OCI-LY1 (cell line): ENCODE results near the gene PTPN11.

Source experiments
- H2AFZ ChIP-seq: fragments of 200-600 bp; sonication (generic), shearing (Covaris generic); 2 replicates; pipeline ENCODE4 v1.6.0; 2014; ENCODE audit warnings: antibody characterized with exemption, mild to moderate bottlenecking, low read length
- H3F3A ChIP-seq: fragments of 200-600 bp; sonication (generic), shearing (Covaris generic); 2 replicates; pipeline ENCODE4 v1.6.0; 2014; ENCODE audit warnings: mild to moderate bottlenecking, antibody characterized with exemption, low read length, moderate library complexity; ENCODE audit not compliant: insufficient read depth
- H3K27ac ChIP-seq: fragments of 200-600 bp; sonication (generic); 2 replicates; pipeline ENCODE4 v1.5.1; 2014; ENCODE audit warnings: low read length, mixed run types, mild to moderate bottlenecking, low read depth; ENCODE audit not compliant: poor library complexity, severe bottlenecking
- H3K27me3 ChIP-seq: fragments of 200-600 bp; sonication (generic); 2 replicates; pipeline ENCODE4 v1.6.0; 2014; ENCODE audit warnings: antibody characterized with exemption, mild to moderate bottlenecking, low read length, moderate library complexity; ENCODE audit not compliant: insufficient read depth
- H3K36me3 ChIP-seq: fragments of 200-600 bp; sonication (generic); 2 replicates; pipeline ENCODE4 v1.6.1; 2014; ENCODE audit warnings: mild to moderate bottlenecking, antibody characterized with exemption, low read length, moderate library complexity, mixed read lengths; ENCODE audit not compliant: insufficient read depth
- H3K4me1 ChIP-seq: fragments of 200-600 bp; sonication (generic); 2 replicates; pipeline ENCODE4 v1.5.1; 2014; ENCODE audit warnings: mild to moderate bottlenecking, low read length, moderate library complexity; ENCODE audit not compliant: insufficient read depth, severe bottlenecking
- H3K4me2 ChIP-seq: fragments of 200-600 bp; sonication (generic), shearing (Covaris generic); 2 replicates; pipeline ENCODE4 v1.6.1; 2014; ENCODE audit warnings: low read length
- H3K4me3 ChIP-seq: fragments of 200-600 bp; sonication (generic); 2 replicates; pipeline ENCODE4 v1.5.1; 2014; ENCODE audit warnings: low read length, low read depth, mild to moderate bottlenecking, mixed read lengths; ENCODE audit not compliant: poor library complexity, severe bottlenecking
- H3K79me2 ChIP-seq: fragments of 200-600 bp; shearing (Covaris generic); 2 replicates; pipeline ENCODE4 v1.6.1; 2016; ENCODE audit warnings: mixed run types, low read length, mixed read lengths; ENCODE audit not compliant: insufficient read depth
- H3K9ac ChIP-seq: fragments of 200-600 bp; sonication (generic), shearing (Covaris generic); 2 replicates; pipeline ENCODE4 v1.6.1; 2014; ENCODE audit warnings: mild to moderate bottlenecking, low read length, mixed read lengths
- H3K9me2 ChIP-seq: fragments of 200-600 bp; sonication (generic), shearing (Covaris generic); 2 replicates; pipeline ENCODE4 v1.6.1; 2014; ENCODE audit warnings: low read depth, mild to moderate bottlenecking, low read length, mixed read lengths
- H3K9me3 ChIP-seq: fragments of 200-600 bp; shearing (Covaris generic); 2 replicates; pipeline ENCODE4 v1.6.1; 2014; ENCODE audit warnings: low read length, mixed read lengths
- H4K20me1 ChIP-seq: fragments of 200-600 bp; sonication (generic), shearing (Covaris generic); 2 replicates; pipeline ENCODE4 v1.6.0; 2016; ENCODE audit warnings: mild to moderate bottlenecking, low read length; ENCODE audit not compliant: insufficient read depth
- CTCF ChIP-seq: fragments of 200-600 bp; sonication (generic), shearing (Covaris generic); IDR thresholded peaks from 2 replicates; pipeline ENCODE4 v1.5.1; 2017; ENCODE audit warnings: mild to moderate bottlenecking, antibody characterized with exemption, low read length, moderate library complexity, mixed read lengths
- EZH2 ChIP-seq: fragments of 200-600 bp; sonication (generic), shearing (Covaris generic); IDR thresholded peaks from 2 replicates; pipeline ENCODE4 v1.8.0; 2017; ENCODE audit warnings: borderline replicate concordance, mixed run types, mild to moderate bottlenecking, antibody characterized with exemption, low read length, moderate library complexity, mixed read lengths

PTPN11 gene

GRCh38 chr12:112536367-112536730, 117.6 kb downstream of the PTPN11 start:
- H3K4me3 ChIP-seq: no peak overlapping the region
- TF ChIP-seq EZH2: no peak
- TF ChIP-seq CTCF: no peak
- no peaks in the 10 kb centered on the region for H3K4me1 ChIP-seq
- no peak overlapping the region for H3K9ac ChIP-seq
- H3K9me2 ChIP-seq: no peaks in the 10 kb centered on the region
- no peaks in the 10 kb centered on the region for H3K27me3 ChIP-seq
- no peak overlapping the region for H3K4me2 ChIP-seq
- H3K36me3 ChIP-seq: no peaks in the 10 kb centered on the region
- no peak overlapping the region for H3K27ac ChIP-seq
- no peaks in the 10 kb centered on the region for H3K9me3 ChIP-seq
- H2AFZ ChIP-seq: no peak overlapping the region
- H3F3A ChIP-seq: no peaks in the 10 kb centered on the region
- no peaks in the 10 kb centered on the region for H4K20me1 ChIP-seq
- H3K79me2 ChIP-seq: no peaks in the 10 kb centered on the region

- no peak overlapping the region for H2AFZ ChIP-seq
- no peaks in the 10 kb centered on the region for H3K4me1 ChIP-seq
- no peak overlapping the region for H3K4me3 ChIP-seq
- H3K27ac ChIP-seq: no peak overlapping the region
- TF ChIP-seq EZH2: no peak
- no peak for TF ChIP-seq CTCF
- H3K9me3 ChIP-seq: no peaks in the 10 kb centered on the region
- no peaks in the 10 kb centered on the region for H3F3A ChIP-seq
- H3K79me2 ChIP-seq: no peaks in the 10 kb centered on the region
- no peaks in the 10 kb centered on the region for H3K27me3 ChIP-seq
- H4K20me1 ChIP-seq: no peaks in the 10 kb centered on the region
- H3K9ac ChIP-seq: no peak overlapping the region
- H3K4me2 ChIP-seq: no peak overlapping the region
- H3K36me3 ChIP-seq: no peaks in the 10 kb centered on the region
- H3K9me2 ChIP-seq: no peaks in the 10 kb centered on the region
Measured at GRCh38 chr12:112537710-112538396, 119.1 kb downstream of the PTPN11 start.

GRCh38 chr12:112538740-112539139, 120.0 kb downstream of the PTPN11 start:
- Histone ChIP-seq H3K4me2 (no peak overlapping the region), H4K20me1 (no peaks in the 10 kb centered on the region), H3K9me3 (no peaks in the 10 kb centered on the region), H2AFZ (no peak overlapping the region), H3K27me3 (no peaks in the 10 kb centered on the region), H3K4me3 (no peak overlapping the region), H3K9me2 (no peaks in the 10 kb centered on the region), H3K36me3 (no peaks in the 10 kb centered on the region), H3K27ac (no peak overlapping the region), H3F3A (no peaks in the 10 kb centered on the region), H3K79me2 (no peaks in the 10 kb centered on the region), H3K4me1 (no peaks in the 10 kb centered on the region), H3K9ac (no peak overlapping the region)
- no peak for TF ChIP-seq EZH2
- no peak for TF ChIP-seq CTCF
